ENCODE results near the gene RBBP9.
A peak's percentile ranks its signal among the peaks of the same experiment; 100 is the strongest.
"Not testable (repeated sequence)": the region's sequence is repeated elsewhere in the genome, so short reads cannot be mapped to it uniquely, and the experiment has no call there.

Gene RBBP9

DNA sequence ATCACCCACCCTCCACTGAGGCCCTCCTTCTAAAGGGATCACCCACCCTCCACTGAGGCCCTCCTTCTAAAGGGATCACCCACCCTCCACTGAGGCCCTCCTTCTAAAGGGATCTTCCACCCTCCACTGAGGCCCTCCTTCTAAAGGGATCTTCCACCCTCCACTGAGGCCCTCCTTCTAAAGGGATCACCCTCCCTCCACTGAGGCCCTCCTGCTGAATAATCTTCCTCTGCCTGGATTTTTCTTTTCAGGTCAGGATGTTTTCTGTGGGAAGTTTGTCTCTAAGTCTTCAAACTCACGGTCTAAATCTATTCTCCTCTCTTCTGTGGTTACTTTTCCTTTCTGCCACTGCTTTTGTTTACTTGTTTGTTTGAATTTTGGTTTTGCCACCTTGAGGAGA lies 4.6 kb upstream of the RBBP9 start:
- not testable (repeated sequence) for DNase-seq

DNA sequence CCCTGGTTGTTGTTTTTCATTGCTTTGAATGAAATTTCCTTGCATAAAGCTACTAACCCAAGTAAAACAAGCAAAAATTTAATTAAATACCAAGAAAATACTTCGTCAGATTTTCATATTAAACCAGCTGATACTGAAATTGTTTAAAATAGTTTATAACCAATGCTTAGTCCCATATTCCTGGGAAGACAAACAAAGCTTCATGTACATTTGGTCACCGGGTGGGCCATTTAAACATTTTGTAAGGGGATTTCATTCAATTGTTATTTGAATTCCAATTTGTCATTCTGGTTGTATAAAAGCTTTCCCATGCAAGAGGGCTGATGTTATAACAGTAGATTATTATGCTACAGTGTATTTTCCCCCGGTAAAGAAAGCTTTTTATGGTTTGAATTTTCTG lies 578 bp upstream of the RBBP9 start:
- no peak for DNase-seq

DNA sequence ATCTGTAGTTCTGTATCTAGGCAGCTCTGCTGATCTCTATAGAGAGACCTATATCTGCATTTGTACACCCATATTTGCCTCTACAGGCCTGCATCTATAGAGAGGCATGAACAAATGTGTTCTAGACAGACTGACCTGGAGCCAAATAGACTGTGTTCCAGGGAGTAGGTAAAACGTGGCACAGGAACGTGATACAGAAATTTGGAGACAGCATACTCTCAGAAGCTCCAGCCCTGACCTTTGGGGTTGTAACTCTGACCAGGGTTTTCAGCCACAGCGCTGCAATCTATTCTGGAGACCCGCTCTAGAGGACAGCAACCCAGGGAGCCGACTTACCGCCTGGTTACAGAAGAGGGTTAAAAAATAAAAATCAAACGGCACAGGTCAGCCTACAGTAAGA lies 983 bp downstream of the RBBP9 start:
- DNase-seq, result peak; percentile 51

DNA sequence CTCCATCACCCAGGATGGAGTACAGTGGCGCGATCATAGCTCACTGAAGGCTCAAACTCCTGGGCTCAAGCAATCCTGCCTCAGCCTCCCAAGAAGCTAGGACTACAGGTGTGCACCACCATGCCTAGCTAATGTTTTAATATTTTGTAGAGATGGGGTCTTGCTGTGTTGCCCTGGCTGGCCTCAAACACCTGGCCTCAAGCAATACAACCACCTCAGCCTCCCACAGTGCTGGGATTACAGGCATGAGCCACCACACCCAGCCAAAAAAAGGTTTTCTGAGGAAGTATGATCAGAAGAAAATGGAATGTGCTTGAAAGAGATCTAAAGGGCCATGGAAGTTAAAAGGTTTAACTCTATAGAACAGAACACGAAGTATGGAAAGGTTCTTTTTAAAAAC lies 8.7 kb downstream of the RBBP9 start:
- DNase-seq, result no peak

DNA sequence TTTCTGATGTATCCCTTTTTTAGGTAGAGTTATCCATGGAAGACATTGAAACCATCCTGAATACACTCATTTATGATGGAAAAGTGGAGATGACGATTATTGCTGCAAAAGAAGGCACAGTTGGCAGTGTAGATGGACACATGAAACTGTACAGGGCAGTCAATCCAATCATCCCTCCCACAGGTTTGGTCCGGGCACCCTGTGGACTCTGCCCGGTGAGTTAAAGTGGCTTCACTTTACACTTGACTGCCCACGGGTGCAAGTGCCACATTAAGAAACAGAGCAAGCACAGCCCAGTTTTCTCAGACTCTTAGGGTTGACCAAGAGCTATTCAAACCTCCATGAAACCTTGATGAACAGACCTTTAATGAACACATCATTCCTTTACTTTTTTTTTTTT lies 15.4 kb downstream of the RBBP9 start:
- DNase-seq, result no peak

DNA sequence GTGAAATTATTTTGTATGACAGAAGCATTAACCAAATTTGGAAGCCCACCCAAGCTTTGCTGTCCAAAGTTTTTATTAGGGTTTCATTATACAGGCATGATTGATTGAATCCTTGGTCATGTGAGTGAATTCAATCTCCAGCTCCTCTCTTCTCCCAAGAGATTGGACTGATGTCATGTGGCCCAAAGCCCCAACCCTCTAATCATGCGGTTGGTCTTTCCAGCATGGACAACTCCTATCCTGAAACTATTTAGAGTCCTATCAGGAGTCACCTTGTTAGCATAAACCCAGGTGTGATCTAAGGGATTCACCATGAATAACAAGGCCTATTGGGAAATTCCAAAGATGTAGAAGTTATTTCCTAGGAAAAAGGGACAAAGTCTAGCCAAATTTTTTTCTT lies 19.2 kb downstream of the RBBP9 start:
- DNase-seq, result no peak

GRCh38 chr20:18477218-18477617 lies 19.8 kb downstream of the RBBP9 start:
- no peak for DNase-seq

- peak; percentile 99 for DNase-seq
These were observed 29.9 kb downstream of the RBBP9 start, which contains the start of the genes DZANK1 and POLR3F for GRCh38 chr20:18466894-18467730. TSS of gene DZANK1 (minus strand) at chr20:18467030. CDS start at chr20:18465358, 1,672 bp downstream. TSS of gene POLR3F (plus strand) at chr20:18467390. CDS start at chr20:18467507, 117 bp downstream.

DNA sequence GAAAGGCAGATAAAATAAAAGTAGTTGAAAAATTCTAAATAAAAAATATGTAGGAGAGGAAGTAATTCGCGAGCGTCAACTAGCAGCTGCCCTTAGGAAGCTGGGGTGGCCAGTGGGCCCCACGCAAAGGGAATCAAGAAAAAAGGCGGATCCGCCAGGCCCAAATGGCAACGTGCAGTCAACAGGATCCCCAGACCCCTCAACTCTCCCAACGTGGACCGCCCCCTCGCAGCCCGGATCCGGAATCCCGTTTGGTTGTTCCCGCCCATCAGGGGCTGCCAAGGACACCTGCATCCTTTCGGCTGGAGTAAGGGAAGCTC lies 30.5 kb downstream of the RBBP9 start:
- DNase-seq, result no peak

- no peak for DNase-seq
These were observed 31.4 kb downstream of the RBBP9 start for GRCh38 chr20:18465536-18466200.

- DNase-seq, result no peak
These were observed 40.4 kb downstream of the RBBP9 start for GRCh38 chr20:18456600-18456999.

- peak; percentile 99 for DNase-seq
These were observed 53.1 kb downstream of the RBBP9 start for GRCh38 chr20:18443886-18444285.

DNA sequence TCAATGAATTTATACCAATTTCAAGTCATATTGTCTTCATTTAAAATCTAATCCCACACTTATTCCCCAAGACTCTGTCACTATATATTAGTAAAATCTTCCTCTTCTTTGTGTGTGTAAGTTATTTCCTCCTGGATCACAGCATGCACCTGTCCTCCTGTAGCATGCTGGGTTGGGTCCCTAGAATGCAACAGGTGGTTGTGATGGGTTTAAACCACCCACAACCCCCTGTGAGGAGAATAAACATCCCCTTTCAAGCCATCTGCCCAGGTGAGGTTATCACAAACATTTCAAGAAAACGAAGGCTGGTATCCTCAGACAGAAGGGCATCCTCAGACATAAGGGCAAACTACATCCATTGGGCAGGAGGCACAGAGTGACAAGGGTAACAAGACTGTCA lies 56.6 kb downstream of the RBBP9 start:
- DNase-seq, result no peak

- no peak for DNase-seq
These were observed 60.2 kb downstream of the RBBP9 start for GRCh38 chr20:18436847-18437246.

Measured in NCI-H82 (cell line).